ENCODE results near the gene KIF17.

Gene KIF17

GRCh38 chr1:20717452-20718342 is at the start of gene KIF17:
TSS of gene KIF17 (minus strand) at chr1:20718007. CDS start at chr1:20717706, 301 bp downstream.
- DNase-seq (ENCODE audit: low read depth) = peak; percentile 60

DNA sequence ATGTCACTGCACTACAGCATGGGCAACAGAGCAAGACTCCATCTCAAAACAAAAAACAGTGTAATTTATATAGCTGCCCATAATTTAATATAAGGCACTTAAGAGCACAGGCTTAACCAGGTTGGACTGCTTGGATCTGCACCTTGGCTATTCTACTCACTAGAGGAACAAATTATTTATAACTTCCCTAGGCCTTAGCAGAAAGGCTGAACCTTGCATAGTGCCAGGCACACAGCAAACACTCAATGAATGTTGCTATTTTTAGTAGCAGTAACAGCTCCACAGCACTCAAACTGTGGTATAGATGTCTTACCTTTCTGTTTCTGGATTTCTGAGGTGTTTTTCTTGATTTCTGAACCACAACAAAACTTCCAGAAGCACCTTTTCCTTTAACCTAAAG is 49.5 kb upstream of the KIF17 start:
- DNase-seq (ENCODE audit: low read depth) = no peak

DNA sequence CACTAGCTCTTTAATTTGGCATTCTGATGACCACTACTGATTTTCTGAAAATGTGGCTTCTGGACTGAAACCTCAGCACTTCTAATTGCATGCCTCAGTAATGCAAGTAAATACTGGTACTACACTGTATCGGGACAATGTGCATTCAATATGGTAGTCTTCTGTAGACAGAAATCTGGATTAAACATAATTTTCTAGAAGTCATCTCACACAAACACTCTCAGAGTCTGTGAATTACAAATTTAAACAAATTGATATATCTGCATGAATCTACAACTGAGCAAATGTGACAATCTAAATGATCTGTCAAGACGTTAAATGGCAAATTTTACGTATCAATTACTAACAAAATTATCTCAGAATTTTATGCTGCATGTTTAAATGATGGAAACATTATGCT is 45.6 kb upstream of the KIF17 start:
- DNase-seq (ENCODE audit: low read depth) = no peak

DNA sequence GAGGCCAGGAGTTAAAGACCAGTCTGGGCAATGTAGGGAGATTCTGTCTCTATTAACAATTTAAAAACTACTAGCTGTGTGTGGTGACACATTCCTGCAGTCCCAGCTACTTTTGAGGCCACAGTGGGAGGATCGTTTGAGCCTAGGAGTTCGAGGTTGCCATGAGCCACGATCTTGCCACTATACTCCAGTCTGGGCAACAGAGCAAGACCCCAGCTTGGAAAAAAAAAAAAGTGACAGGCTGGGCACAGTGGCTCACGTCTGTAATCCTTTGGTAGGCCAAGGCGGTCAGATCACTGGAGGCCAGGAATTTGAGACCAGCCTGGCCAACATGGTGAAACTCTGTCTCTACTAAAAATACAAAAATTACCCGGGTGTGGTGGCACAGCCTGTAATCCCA is 42.5 kb upstream of the KIF17 start:
- no peak for DNase-seq (ENCODE audit: low read depth)

DNA sequence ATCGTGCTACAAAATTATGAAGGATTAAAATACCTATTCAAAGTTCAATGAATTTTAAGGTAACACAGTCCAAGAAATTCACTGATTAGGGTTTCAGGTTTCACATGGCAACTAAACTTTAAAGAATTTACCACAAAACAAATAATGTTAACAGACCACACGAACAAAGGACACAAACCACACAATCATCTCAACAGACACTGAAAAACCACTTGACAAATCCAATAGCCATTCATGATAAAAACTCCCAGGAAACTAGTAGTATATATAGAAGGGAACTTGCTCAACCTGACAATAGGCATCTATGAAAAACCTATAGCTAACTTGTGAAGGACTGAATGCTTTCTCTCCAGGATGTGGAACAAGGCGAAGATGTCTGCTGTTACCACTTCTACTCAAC is 35.8 kb upstream of the KIF17 start:
- DNase-seq (ENCODE audit: low read depth) = no peak

DNA sequence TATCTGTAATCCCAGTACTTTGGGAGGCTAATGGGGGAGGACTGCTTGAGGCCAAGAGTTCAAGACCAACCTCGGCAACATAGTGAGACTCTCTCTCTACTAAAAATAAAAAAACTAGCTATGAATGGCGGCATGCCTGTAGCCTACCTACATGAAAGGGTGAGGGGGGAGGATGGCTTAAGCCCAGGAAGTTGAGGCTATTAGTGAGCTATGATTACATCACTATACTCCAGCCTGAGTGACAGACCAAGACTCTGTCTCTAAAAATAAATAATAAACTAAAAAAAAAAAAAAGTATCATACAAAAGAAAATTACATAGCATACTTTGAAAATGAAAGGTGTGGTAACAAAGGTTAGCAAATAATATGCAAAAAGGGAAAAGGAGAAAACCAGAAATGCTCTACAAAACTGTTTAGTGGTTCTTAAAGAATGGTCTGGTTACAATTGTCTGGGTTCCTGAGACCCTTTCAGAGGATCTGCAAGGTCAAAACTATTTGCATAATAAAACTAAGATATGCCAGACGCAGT is 33.7 kb upstream of the KIF17 start:
- no peak for DNase-seq (ENCODE audit: low read depth)

GRCh38 chr1:20742671-20743070 is 24.9 kb upstream of the KIF17 start:
- no peak for DNase-seq (ENCODE audit: low read depth)

- DNase-seq (ENCODE audit: low read depth) = no peak
Measured at GRCh38 chr1:20740781-20741180, 23.0 kb upstream of the KIF17 start.

GRCh38 chr1:20739225-20739624 is 21.4 kb upstream of the KIF17 start:
- no peak for DNase-seq (ENCODE audit: low read depth)

- DNase-seq (ENCODE audit: low read depth) = no peak
Measured at GRCh38 chr1:20735581-20736111, 17.8 kb upstream of the KIF17 start.

GRCh38 chr1:20733360-20733975 is 15.7 kb upstream of the KIF17 start:
- DNase-seq (ENCODE audit: low read depth) = no peak

GRCh38 chr1:20732588-20733359 is 15.0 kb upstream of the KIF17 start, which contains the start of gene SH2D5:
TSS of gene SH2D5 (minus strand) at chr1:20732703. CDS start at chr1:20728044, 4,659 bp downstream.
- DNase-seq (ENCODE audit: low read depth) = peak; percentile 34

GRCh38 chr1:20732071-20732587 is 14.3 kb upstream of the KIF17 start:
- DNase-seq (ENCODE audit: low read depth) = peak; percentile 20

- DNase-seq (ENCODE audit: low read depth) = no peak
Measured at GRCh38 chr1:20731057-20731991, 13.5 kb upstream of the KIF17 start.

DNA sequence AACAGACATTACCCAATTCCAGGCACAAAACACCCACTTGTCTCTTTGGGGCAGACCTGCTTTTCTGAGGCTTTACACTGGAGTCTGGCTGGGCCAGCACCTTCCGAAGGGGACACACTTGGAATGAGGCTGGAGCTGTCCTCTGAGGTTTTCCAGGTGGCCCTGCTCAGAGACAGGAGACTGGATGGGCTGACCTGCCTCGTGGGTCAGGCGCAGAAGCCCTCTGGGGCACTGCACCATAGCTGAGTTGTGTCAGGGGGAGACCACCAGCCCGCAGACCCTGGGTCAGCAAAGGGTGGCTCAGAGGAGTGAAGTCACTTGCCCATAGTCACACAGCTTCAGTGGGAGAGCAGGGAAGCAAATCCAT is 12.9 kb upstream of the KIF17 start:
- DNase-seq (ENCODE audit: low read depth) = no peak

DNA sequence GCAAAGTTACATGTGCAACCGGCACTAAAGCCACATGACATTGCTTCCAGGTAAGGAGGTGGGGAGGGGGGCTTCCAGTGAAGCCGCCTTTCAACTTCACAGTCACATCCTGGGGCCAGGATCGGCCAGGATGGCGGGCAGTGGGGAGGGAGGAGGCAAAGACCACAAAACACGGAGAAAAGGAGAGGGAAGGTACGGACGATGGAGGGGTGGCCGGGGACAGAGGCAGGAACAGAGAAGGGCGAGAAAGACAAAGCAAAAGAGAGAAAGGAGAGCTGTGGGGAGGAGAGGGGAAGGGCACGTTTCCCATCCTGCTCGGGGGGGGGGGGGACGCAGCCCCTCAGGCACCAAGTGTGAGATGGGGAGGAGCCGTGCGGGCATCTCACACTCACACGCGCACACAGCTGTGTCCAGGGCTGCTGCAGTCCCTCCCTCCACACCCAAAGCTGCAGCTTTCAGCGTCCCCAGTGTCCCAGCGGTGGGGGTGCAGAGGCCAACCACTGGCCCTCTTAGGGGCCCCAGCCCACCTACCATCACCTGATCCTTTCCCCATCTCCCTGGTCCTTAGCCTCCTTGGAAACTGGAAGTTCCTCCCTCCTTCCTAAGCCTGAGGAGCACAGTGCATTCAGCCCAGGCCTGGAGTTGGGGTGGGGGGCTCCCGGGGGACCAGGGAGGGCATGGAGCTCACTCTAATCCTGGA is 12.3 kb upstream of the KIF17 start:
- DNase-seq (ENCODE audit: low read depth) = no peak

DNA sequence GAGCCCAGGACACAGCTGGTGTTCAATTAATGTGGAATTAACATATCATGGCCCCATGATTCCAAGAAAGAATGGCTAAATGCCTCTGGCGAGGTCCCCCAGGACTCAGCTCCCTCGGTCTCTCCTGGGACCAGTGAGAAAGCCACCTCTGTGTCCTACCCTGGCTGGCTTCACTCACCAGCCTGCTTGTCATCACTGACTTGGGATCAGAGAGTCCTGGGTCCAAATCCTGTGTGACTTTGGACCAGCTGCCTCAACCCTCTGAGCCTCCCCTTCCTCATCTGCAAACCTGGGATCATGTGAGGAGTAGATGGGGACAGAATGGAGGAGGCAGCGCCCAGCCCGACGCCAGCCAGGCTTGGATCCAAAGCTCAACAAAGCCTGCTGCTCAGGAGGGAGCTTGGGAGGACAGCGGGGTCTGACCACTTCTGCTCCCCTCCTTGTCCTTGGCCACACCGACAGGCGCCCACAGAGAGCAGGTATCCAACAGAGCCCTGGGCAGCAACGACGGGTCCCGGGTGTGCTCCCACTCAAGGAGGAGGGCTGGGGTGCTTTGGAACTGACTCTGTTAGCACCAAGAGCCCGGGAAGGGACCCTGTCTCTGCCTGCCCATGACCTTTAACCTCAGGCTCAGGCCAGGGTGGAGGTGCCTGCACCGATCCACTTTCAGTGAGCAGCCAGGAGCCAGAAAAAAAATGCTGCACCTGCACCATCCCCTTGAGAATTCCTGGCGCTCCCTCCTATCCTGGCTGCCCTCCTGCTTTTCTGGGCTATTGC is 11.5 kb upstream of the KIF17 start:
- no peak for DNase-seq (ENCODE audit: low read depth)

GRCh38 chr1:20728371-20729154 is 10.8 kb upstream of the KIF17 start:
- DNase-seq (ENCODE audit: low read depth) = no peak

Measured in activated T-helper 1 cell treated with Interleukin-2 at 50 U/mL for 16 hours (primary cell).